Right cardiac atrium (tissue), 5 donors: Measurements from ENCODE around the gene VSTM4. TPM values are rescaled to one million over a fixed set of nuclear protein-coding genes. Genes with fewer than 3 reads are reported as not detected.

Experiments used
- ATAC-seq, 2 donors: fragments of 200-7000 bp; cut with Tn5 transposase; one replicate each; pipeline versions ENCODE4 v1.8.0 to v1.9.1; 2020; ENCODE audit warnings: moderate library complexity in 2 of 2, mild to moderate bottlenecking in 1 of 2
- DNase-seq, 3 donors: peaks; one replicate each; pipeline ENCODE4 v3.0.0-alpha.2; 2020
- H3K27ac ChIP-seq: one replicate; pipeline ENCODE4 v1.5.1; 2013; ENCODE audit warnings: mild to moderate bottlenecking, low read length, control low read depth, moderate library complexity
- H3K27me3 ChIP-seq: one replicate; pipeline ENCODE4 v1.6.1; 2013; ENCODE audit not compliant: control insufficient read depth, insufficient read depth
- H3K4me1 ChIP-seq: one replicate; pipeline ENCODE4 v1.6.1; 2013; ENCODE audit warnings: low read length; ENCODE audit not compliant: control insufficient read depth, insufficient read depth
- H3K4me3 ChIP-seq: one replicate; pipeline ENCODE4 v1.5.1; 2013; ENCODE audit warnings: low read length, control low read depth
- H3K9me3 ChIP-seq: one replicate; pipeline ENCODE4 v1.6.1; 2013; ENCODE audit warnings: low read length; ENCODE audit not compliant: control insufficient read depth
- WGBS: extraction: QIAGEN DNeasy Blood & Tissue Kit; methylation state at CpG from one replicate; pipeline ENCODE4 v1.1.7; 2013; 5-methylcytosine and 5-hydroxymethylcytosine counted together
- intact Hi-C, 4 donors: fragments of 100-400 bp; cut with DNase I; formaldehyde crosslinking; loops; one replicate each; pipeline versions ENCODE4 v1.11.0 to v1.14.0; 2022 to 2023
- polyA plus RNA-seq: library from polyadenylated mRNA; stranded (reverse); fragments of 200-250 nt; gene quantifications from one replicate; pipeline ENCODE4 v1.2.3, GENCODE V29; 2013
- total RNA-seq, 4 donors: library from RNA; stranded (reverse); fragmentation: NEBNext Ultra II Directional; extraction: Animal tissue kit (Norgen Biotek cat#: 25700); gene quantifications; one replicate each; pipeline ENCODE4 v1.2.1, GENCODE V29; 2021
- donor health status: healthy with polysubstance abuse.
- donor health status: DM: no; HTN: yes; CAD: no.
- donor health status: DM: no; HTN: no; CAD: no.
- donor health status: DM: no; HTN: yes; CAD: no; lungs with severe emphysema.
- donor health status: DM: yes; HTN: yes; CAD: no.

The VSTM4 gene
- total and polyA plus RNA-seq, 5 donors, result 9.9 to 23.8 (median 21.4) TPM

GRCh38 chr10:49005270-49005669 is 110.1 kb downstream of the VSTM4 start:
- WGBS, result 54% methylated on average over 5 of the region's 5 CpGs
- H3K4me1 ChIP-seq, result peaks cover 6% of the 10 kb centered on the region
- no peaks in the 10 kb centered on the region for H3K9me3 ChIP-seq
- H3K27me3 ChIP-seq, result no peaks in the 10 kb centered on the region
- no peak overlapping the region for H3K27ac ChIP-seq
- intact Hi-C loops, result loop anchor here in 2 of 4 donors (10.0 kb wide), 1 partner anchor 110 kb away; the partner anchor contains the start of gene VSTM4 (in 2 of the 2)
- no peak overlapping the region for H3K4me3 ChIP-seq
- no peak for DNase-seq
- ATAC-seq, result peak in 1 of 2 donors; percentile 37

GRCh38 chr10:49001870-49002672 is 113.3 kb downstream of the VSTM4 start:
- no peak overlapping the region for H3K4me3 ChIP-seq
- ATAC-seq, result peak; percentile 73 to 88
- H3K27me3 ChIP-seq, result no peaks in the 10 kb centered on the region
- no peaks in the 10 kb centered on the region for H3K9me3 ChIP-seq
- WGBS, result 44% methylated on average over 17 of the region's 17 CpGs
- intact Hi-C loops, result loop anchor here in 2 of 4 donors (10.0 kb wide), 1 partner anchor 113 kb away; the partner anchor contains the start of gene VSTM4 (in 2 of the 2)
- peak; percentile 65 to 87 (median 81) for DNase-seq
- H3K27ac ChIP-seq, result no peak overlapping the region
- H3K4me1 ChIP-seq, result no peaks in the 10 kb centered on the region

GRCh38 chr10:49001402-49001801 is 113.9 kb downstream of the VSTM4 start:
- Histone ChIP-seq H3K4me3 (no peak overlapping the region), H3K4me1 (no peaks in the 10 kb centered on the region), H3K27me3 (no peaks in the 10 kb centered on the region), H3K9me3 (no peaks in the 10 kb centered on the region), H3K27ac (no peak overlapping the region)
- WGBS, result 62% methylated on average over 9 of the region's 9 CpGs
- ATAC-seq (peak; percentile 71 to 86), DNase-seq (peak in 1 of 3 donors; percentile 66)
- intact Hi-C loops, result loop anchor here in 2 of 4 donors (10.0 kb wide), 1 partner anchor 113 kb away; the partner anchor contains the start of gene VSTM4 (in 2 of the 2)

GRCh38 chr10:49000437-49001398 is 114.6 kb downstream of the VSTM4 start:
- intact Hi-C loops, result loop anchor here in 2 of 4 donors (10.0 kb wide), 1 partner anchor 114 kb away; the partner anchor contains the start of gene VSTM4 (in 2 of the 2)
- no peak overlapping the region for H3K27ac ChIP-seq
- DNase-seq, result no peak

GRCh38 chr10:48999346-48999745 is 116.0 kb downstream of the VSTM4 start:
- 91% methylated on average over 2 of the region's 2 CpGs for WGBS
- DNase-seq (no peak), ATAC-seq (no peak)
- no peaks in the 10 kb centered on the region for H3K27me3 ChIP-seq
- no peaks in the 10 kb centered on the region for H3K9me3 ChIP-seq
- intact Hi-C loops, result no loop called here
- H3K4me1 ChIP-seq, result no peaks in the 10 kb centered on the region
- H3K27ac ChIP-seq, result no peak overlapping the region
- H3K4me3 ChIP-seq, result no peak overlapping the region

More at GRCh38 chr10:49000437-49001398, 114.6 kb downstream of the VSTM4 start:
- no peaks in the 10 kb centered on the region for H3K4me1 ChIP-seq
- WGBS, result 85% methylated on average over 13 of the region's 13 CpGs
- H3K4me3 ChIP-seq, result no peak overlapping the region
- no peaks in the 10 kb centered on the region for H3K9me3 ChIP-seq
- no peaks in the 10 kb centered on the region for H3K27me3 ChIP-seq
- peak; percentile 8 to 10 for ATAC-seq

GRCh38 chr10:48996329-48996728 is 119.0 kb downstream of the VSTM4 start:
- Histone ChIP-seq H3K4me3 (no peak overlapping the region), H3K27me3 (no peaks in the 10 kb centered on the region), H3K27ac (no peak overlapping the region), H3K9me3 (no peaks in the 10 kb centered on the region), H3K4me1 (no peaks in the 10 kb centered on the region)
- intact Hi-C loops, result no loop called here
- ATAC-seq (no peak), DNase-seq (no peak)
- WGBS, result 67% methylated on average over 3 of the region's 3 CpGs

GRCh38 chr10:48993627-48994026 is 121.7 kb downstream of the VSTM4 start:
- intact Hi-C loops, result no loop called here
- ATAC-seq, result no peak
- no peak overlapping the region for H3K27ac ChIP-seq
- no peaks in the 10 kb centered on the region for H3K4me1 ChIP-seq
- DNase-seq, result no peak
- 54% methylated on average over 5 of the region's 5 CpGs for WGBS
- H3K4me3 ChIP-seq, result no peak overlapping the region
- H3K9me3 ChIP-seq, result no peaks in the 10 kb centered on the region
- H3K27me3 ChIP-seq, result no peaks in the 10 kb centered on the region

- Histone ChIP-seq H3K4me1 (no peaks in the 10 kb centered on the region), H3K27me3 (no peaks in the 10 kb centered on the region), H3K27ac (no peak overlapping the region), H3K4me3 (no peak overlapping the region), H3K9me3 (no peaks in the 10 kb centered on the region)
- intact Hi-C loops, result no loop called here
- ATAC-seq (no peak), DNase-seq (no peak)
- WGBS, result 83% methylated on average over 1 of the region's 1 CpG
These were observed 125.1 kb downstream of the VSTM4 start for GRCh38 chr10:48990226-48990625.

GRCh38 chr10:48985621-48986158 is 129.6 kb downstream of the VSTM4 start:
- H3K9me3 ChIP-seq, result no peaks in the 10 kb centered on the region
- intact Hi-C loops, result loop anchor here in 3 of 4 donors (5.0 to 10.0 kb wide), 2 partner anchors 177 to 529 kb away; no protein-coding TSS in a partner anchor

GRCh38 chr10:48983648-48984351 is 131.5 kb downstream of the VSTM4 start:
- ATAC-seq (no peak), DNase-seq (no peak)
- Histone ChIP-seq H3K4me3 (no peak overlapping the region), H3K27ac (no peak overlapping the region), H3K4me1 (no peaks in the 10 kb centered on the region), H3K27me3 (no peaks in the 10 kb centered on the region), H3K9me3 (no peaks in the 10 kb centered on the region)
- intact Hi-C loops, result loop anchor here (5.0 to 10.0 kb wide), 2 partner anchors 179 to 531 kb away; no protein-coding TSS in a partner anchor
- WGBS, result 76% methylated on average over 5 of the region's 5 CpGs

More at GRCh38 chr10:48985621-48986158, 129.6 kb downstream of the VSTM4 start:
- DNase-seq, result no peak
- no peak for ATAC-seq
- H3K27ac ChIP-seq, result no peak overlapping the region
- 90% methylated on average over 7 of the region's 7 CpGs for WGBS
- no peaks in the 10 kb centered on the region for H3K27me3 ChIP-seq
- no peak overlapping the region for H3K4me3 ChIP-seq
- H3K4me1 ChIP-seq, result no peaks in the 10 kb centered on the region
